Loucy (cell line): ENCODE data around the gene TOLLIP.

ENCODE experiments used
- H2AFZ ChIP-seq: fragments of 200-600 bp; sonication (generic); 2 replicates; pipeline ENCODE4 v1.6.0; 2016; ENCODE audit warnings: antibody characterized with exemption, mild to moderate bottlenecking, low read length, moderate library complexity
- H3F3A ChIP-seq: fragments of 200-600 bp; 2 replicates; pipeline ENCODE4 v1.6.0; 2016; ENCODE audit warnings: antibody characterized with exemption, low read depth, mild to moderate bottlenecking
- H3K27me3 ChIP-seq: fragments of 200-600 bp; sonication (generic); 2 replicates; pipeline ENCODE4 v1.6.1; 2014; ENCODE audit warnings: low read length, mild to moderate bottlenecking; ENCODE audit not compliant: insufficient read depth, poor library complexity, severe bottlenecking
- H3K36me3 ChIP-seq: fragments of 200-600 bp; sonication (generic); 2 replicates; pipeline ENCODE4 v1.6.1; 2016; ENCODE audit warnings: low read length; ENCODE audit not compliant: insufficient read depth
- H3K4me1 ChIP-seq: fragments of 200-600 bp; sonication (generic); 2 replicates; pipeline ENCODE4 v1.5.1; 2014; ENCODE audit warnings: low read length, mild to moderate bottlenecking; ENCODE audit not compliant: insufficient read depth, poor library complexity, severe bottlenecking
- H3K4me2 ChIP-seq: fragments of 200-600 bp; sonication (generic); 2 replicates; pipeline ENCODE4 v1.6.0; 2014; ENCODE audit warnings: antibody characterized with exemption, low read length, low read depth, mild to moderate bottlenecking; ENCODE audit not compliant: poor library complexity, severe bottlenecking
- H3K4me3 ChIP-seq: fragments of 200-600 bp; sonication (generic); 2 replicates; pipeline ENCODE4 v1.5.1; 2014; ENCODE audit warnings: low read length, mild to moderate bottlenecking, mixed read lengths; ENCODE audit not compliant: poor library complexity, severe bottlenecking
- H3K79me2 ChIP-seq: fragments of 200-600 bp; sonication (generic); 2 replicates; pipeline ENCODE4 v1.6.1; 2014; ENCODE audit warnings: low read length; ENCODE audit not compliant: insufficient read depth
- H3K9ac ChIP-seq: fragments of 200-600 bp; sonication (generic); 2 replicates; pipeline ENCODE4 v1.6.0; 2014; ENCODE audit warnings: mild to moderate bottlenecking, low read depth, low read length, moderate library complexity; ENCODE audit not compliant: poor library complexity, severe bottlenecking
- H3K9me2 ChIP-seq: fragments of 200-600 bp; sonication (generic); replicated peaks from 2 replicates; pipeline ENCODE4 v1.6.1; 2016; ENCODE audit warnings: low read depth, low read length, mixed read lengths
- H3K9me3 ChIP-seq: fragments of 200-600 bp; sonication (generic); 2 replicates; pipeline ENCODE4 v1.6.1; 2014; ENCODE audit warnings: mild to moderate bottlenecking, antibody characterized with exemption, low read length, low read depth; ENCODE audit not compliant: insufficient read depth
- H4K20me1 ChIP-seq: fragments of 200-600 bp; sonication (generic); 2 replicates; pipeline ENCODE4 v1.6.0; 2014; ENCODE audit warnings: antibody characterized with exemption, low read length, mild to moderate bottlenecking; ENCODE audit not compliant: insufficient read depth, poor library complexity, severe bottlenecking
- CTCF ChIP-seq: fragments of 200-600 bp; sonication (generic); conservative IDR thresholded peaks from 2 replicates; pipeline ENCODE4 v1.5.1; 2014; ENCODE audit warnings: mild to moderate bottlenecking, antibody characterized with exemption, low read length
- EZH2phosphoT487 ChIP-seq: fragments of 200-600 bp; IDR thresholded peaks from 2 replicates; pipeline ENCODE4 v1.6.1; 2018; ENCODE audit warnings: antibody characterized with exemption, mild to moderate bottlenecking, moderate library complexity, borderline replicate concordance

TOLLIP gene

DNA sequence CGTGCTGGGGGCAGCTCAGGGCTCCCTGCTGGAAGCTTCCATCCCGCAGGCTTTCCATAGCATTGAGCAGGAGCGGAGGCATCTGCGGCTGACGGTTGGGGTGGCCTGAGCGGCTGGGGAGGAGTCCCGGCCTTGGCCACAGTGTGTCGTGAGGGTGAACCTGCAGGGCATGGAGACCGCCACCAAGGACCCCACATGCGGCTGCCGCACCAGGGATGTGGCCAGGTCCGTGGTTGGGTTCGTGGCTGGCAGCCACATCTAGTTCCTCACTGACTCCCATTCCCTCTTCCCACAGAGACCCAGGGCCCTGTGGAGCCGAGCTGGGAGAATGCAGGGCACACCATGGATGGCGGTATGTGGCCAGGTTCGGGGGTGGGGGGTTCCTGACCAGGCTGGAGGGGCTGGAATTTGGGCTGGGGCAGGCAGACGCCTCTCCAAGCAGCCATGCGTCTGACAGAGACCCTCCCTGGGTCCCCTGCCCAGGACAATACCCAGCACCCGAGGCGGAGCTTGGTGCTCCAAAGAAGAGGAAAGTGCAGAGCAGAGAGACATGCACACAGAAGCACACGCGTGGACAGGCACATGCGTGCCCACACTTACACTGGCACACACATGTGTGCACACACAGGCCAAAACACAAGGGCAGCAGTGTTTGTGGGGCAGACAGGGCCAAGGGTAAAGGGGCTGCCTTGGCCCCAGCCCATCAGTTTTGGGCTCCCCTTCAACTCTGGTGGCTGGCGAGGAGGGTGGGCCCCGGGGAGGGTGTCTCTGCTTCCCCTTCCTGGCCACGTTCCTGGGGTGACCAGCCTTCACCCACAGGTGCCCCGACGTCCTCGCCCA, 83.8 kb downstream of the TOLLIP start:
- H3K4me3 ChIP-seq = no peak overlapping the region
- no peaks in the 10 kb centered on the region for H3K79me2 ChIP-seq
- no peaks in the 10 kb centered on the region for H3K27me3 ChIP-seq
- no peaks in the 10 kb centered on the region for H3K4me1 ChIP-seq
- no peaks in the 10 kb centered on the region for H3K36me3 ChIP-seq
- no peak overlapping the region for H3K9ac ChIP-seq
- H3K9me3 ChIP-seq = peaks cover 3% of the 10 kb centered on the region; the same call in 1 of the 2 replicates
- no peaks in the 10 kb centered on the region for H4K20me1 ChIP-seq
- TF ChIP-seq CTCF (no peak), EZH2phosphoT487 (no peak)
- H3K9me2 ChIP-seq = no peaks in the 10 kb centered on the region
- H2AFZ ChIP-seq = no peak overlapping the region
- H3F3A ChIP-seq = no peaks in the 10 kb centered on the region
- no peak overlapping the region for H3K4me2 ChIP-seq

DNA sequence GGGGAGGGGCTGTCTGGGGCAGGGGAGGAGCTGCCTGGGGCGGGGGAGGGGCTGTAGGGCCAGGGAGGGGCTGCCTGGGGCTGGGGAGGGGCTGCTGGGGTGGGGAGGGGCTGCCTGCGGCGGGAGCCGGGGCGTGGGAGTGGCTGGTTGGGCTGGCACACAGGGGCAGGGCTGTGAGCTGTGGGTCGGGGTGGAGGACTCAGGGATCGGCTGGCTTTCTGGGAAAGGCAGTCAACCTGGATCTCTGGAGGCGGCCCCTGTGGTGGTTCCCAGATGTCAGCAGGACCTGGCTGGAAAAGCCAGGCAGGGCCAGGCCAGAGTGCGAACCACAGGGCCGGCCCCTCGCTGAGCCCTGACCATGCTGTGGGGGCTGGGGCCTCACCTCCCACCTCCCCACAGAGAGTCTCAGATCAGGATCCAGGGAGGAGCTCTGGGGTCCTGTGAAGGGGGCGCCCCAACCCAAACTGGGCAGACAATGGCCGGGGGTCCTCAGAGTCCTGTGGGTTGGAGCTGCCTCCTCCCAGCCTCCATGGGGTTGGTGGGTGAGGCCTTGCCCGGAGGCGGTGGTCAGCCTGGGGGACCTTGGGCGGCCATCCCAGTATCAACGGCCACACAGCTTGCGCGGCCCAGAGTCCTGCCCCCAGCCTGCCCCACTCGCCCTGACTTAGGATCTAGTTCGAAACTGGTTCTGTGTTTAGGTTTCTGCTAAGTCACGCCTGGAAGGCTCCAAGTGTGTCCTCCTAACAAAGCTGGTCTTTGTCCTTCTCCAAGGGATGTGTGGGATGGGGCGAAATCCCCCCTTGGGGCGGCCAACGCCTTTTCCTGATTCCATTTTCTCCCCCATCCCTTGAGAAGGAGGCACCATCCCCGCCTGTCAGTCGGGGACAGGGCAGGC, 84.7 kb downstream of the TOLLIP start:
- no peaks in the 10 kb centered on the region for H3K27me3 ChIP-seq
- H3K9me2 ChIP-seq = no peaks in the 10 kb centered on the region
- H3K4me1 ChIP-seq = no peaks in the 10 kb centered on the region
- no peaks in the 10 kb centered on the region for H3F3A ChIP-seq
- H2AFZ ChIP-seq = no peak overlapping the region
- no peak overlapping the region for H3K9ac ChIP-seq
- no peaks in the 10 kb centered on the region for H3K36me3 ChIP-seq
- H3K4me2 ChIP-seq = no peak overlapping the region
- H3K9me3 ChIP-seq = peaks cover 1% of the 10 kb centered on the region; the same call in 1 of the 2 replicates
- H3K4me3 ChIP-seq = no peak overlapping the region
- no peak for TF ChIP-seq CTCF
- TF ChIP-seq EZH2phosphoT487 = no peak
- H3K79me2 ChIP-seq = no peaks in the 10 kb centered on the region
- H4K20me1 ChIP-seq = no peaks in the 10 kb centered on the region
